IPS-18c (cell line): Measurements from ENCODE around the gene PTTG1IP2.

Experiments used
- H3K4me3 ChIP-seq: 2 replicates; pipeline ENCODE4 v1.7.0; 2013; ENCODE audit warnings: low read depth, mild to moderate bottlenecking, low read length, moderate library complexity; ENCODE audit not compliant: insufficient read depth
- H3K9me3 ChIP-seq: one replicate; pipeline ENCODE4 v1.6.1; 2013; ENCODE audit warnings: mild to moderate bottlenecking, low read length, moderate library complexity; ENCODE audit not compliant: control insufficient read depth, insufficient read depth

PTTG1IP2 gene

GRCh38 chr7:90530263-90530662, 60.8 kb downstream of the PTTG1IP2 start:
- H3K4me3 ChIP-seq: no peak overlapping the region
- H3K9me3 ChIP-seq: no peaks in the 10 kb centered on the region

GRCh38 chr7:90532231-90532929, 62.9 kb downstream of the PTTG1IP2 start:
- no peak overlapping the region for H3K4me3 ChIP-seq
- H3K9me3 ChIP-seq: no peaks in the 10 kb centered on the region

GRCh38 chr7:90536449-90536848, 67.0 kb downstream of the PTTG1IP2 start:
- H3K4me3 ChIP-seq: no peak overlapping the region
- no peaks in the 10 kb centered on the region for H3K9me3 ChIP-seq

GRCh38 chr7:90538405-90538804, 69.0 kb downstream of the PTTG1IP2 start:
- Histone ChIP-seq H3K9me3 (no peaks in the 10 kb centered on the region), H3K4me3 (no peak overlapping the region)

- H3K9me3 ChIP-seq: no peaks in the 10 kb centered on the region
- H3K4me3 ChIP-seq: no peak overlapping the region
Observed at GRCh38 chr7:90540406-90540805, 71.0 kb downstream of the PTTG1IP2 start.

- no peaks in the 10 kb centered on the region for H3K9me3 ChIP-seq
- no peak overlapping the region for H3K4me3 ChIP-seq
Observed at GRCh38 chr7:90551036-90551435, 81.6 kb downstream of the PTTG1IP2 start.

GRCh38 chr7:90552521-90552920, 83.1 kb downstream of the PTTG1IP2 start:
- Histone ChIP-seq H3K4me3 (no peak overlapping the region), H3K9me3 (no peaks in the 10 kb centered on the region)

- no peak overlapping the region for H3K4me3 ChIP-seq
- no peaks in the 10 kb centered on the region for H3K9me3 ChIP-seq
Observed at GRCh38 chr7:90560730-90561129, 91.3 kb downstream of the PTTG1IP2 start.
